Neural progenitor cell (in vitro differentiated cells): ENCODE results near the gene ORC4. TPM values are rescaled to one million over a fixed set of nuclear protein-coding genes. Genes with fewer than 3 reads are reported as not detected.

Experiments used
- DNase-seq: peaks from one replicate; pipeline ENCODE4 v3.0.0-alpha.2; 2016; ENCODE audit warnings: low spot score
- H2AFZ ChIP-seq: fragments of 200-600 bp; sonication (generic); replicated peaks from 2 replicates; pipeline ENCODE4 v1.6.1; 2016; ENCODE audit warnings: antibody characterized with exemption
- H3F3A ChIP-seq: fragments of 200-600 bp; sonication (generic); 2 replicates; pipeline ENCODE4 v1.6.1; 2016; ENCODE audit warnings: antibody characterized with exemption, low read depth
- H3K27ac ChIP-seq: fragments of 200-600 bp; sonication (generic); 2 replicates; pipeline ENCODE4 v1.5.1; 2016; ENCODE audit warnings: mild to moderate bottlenecking
- H3K27me3 ChIP-seq: fragments of 200-600 bp; sonication (generic); 2 replicates; pipeline ENCODE4 v1.6.1; 2016; ENCODE audit warnings: mild to moderate bottlenecking, moderate library complexity
- H3K36me3 ChIP-seq: fragments of 200-600 bp; sonication (generic); 2 replicates; pipeline ENCODE4 v1.5.1; 2016
- H3K4me1 ChIP-seq: fragments of 200-600 bp; sonication (generic); 2 replicates; pipeline ENCODE4 v1.6.1; 2016; ENCODE audit warnings: mixed run types
- H3K4me2 ChIP-seq: fragments of 200-600 bp; sonication (generic); 2 replicates; pipeline ENCODE4 v1.6.1; 2016
- H3K4me3 ChIP-seq: fragments of 200-600 bp; sonication (generic); 2 replicates; pipeline ENCODE4 v1.5.1; 2016
- H3K79me2 ChIP-seq: fragments of 200-600 bp; sonication (generic); 2 replicates; pipeline ENCODE4 v1.6.1; 2016; ENCODE audit warnings: low read depth
- H3K9ac ChIP-seq: fragments of 200-600 bp; sonication (generic); 2 replicates; pipeline ENCODE4 v1.6.1; 2016
- H3K9me3 ChIP-seq: fragments of 200-600 bp; sonication (generic); 2 replicates; pipeline ENCODE4 v1.5.1; 2016; ENCODE audit warnings: low read depth
- H4K20me1 ChIP-seq: fragments of 200-600 bp; sonication (generic); 2 replicates; pipeline ENCODE4 v1.6.1; 2016; ENCODE audit warnings: low read depth
- H3K27ac Mint-ChIP-seq: 3 replicates; pipeline ENCODE4 v1.8.0; 2021; ENCODE audit warnings: mixed read lengths
- H3K27me3 Mint-ChIP-seq: 2 replicates; pipeline ENCODE4 v1.8.0; 2022; ENCODE audit warnings: low read depth, mild to moderate bottlenecking, inconsistent platforms, moderate library complexity, mixed read lengths; ENCODE audit not compliant: insufficient read depth
- H3K36me3 Mint-ChIP-seq: 3 replicates; pipeline ENCODE4 v1.8.0; 2021; ENCODE audit warnings: mixed read lengths
- H3K4me1 Mint-ChIP-seq: 3 replicates; pipeline ENCODE4 v1.8.0; 2021; ENCODE audit warnings: mixed read lengths
- H3K4me3 Mint-ChIP-seq: 3 replicates; pipeline ENCODE4 v1.8.0; 2021; ENCODE audit warnings: mild to moderate bottlenecking, moderate library complexity, mixed read lengths
- H3K9me3 Mint-ChIP-seq: 3 replicates; pipeline ENCODE4 v1.8.0; 2020; ENCODE audit warnings: mixed read lengths
- EZH2 ChIP-seq: fragments of 200-600 bp; sonication (generic); IDR thresholded peaks from 2 replicates; pipeline ENCODE4 v1.6.1; 2017; ENCODE audit warnings: antibody characterized with exemption, mild to moderate bottlenecking, moderate library complexity
- EZH2phosphoT487 ChIP-seq: fragments of 200-600 bp; sonication (generic); IDR thresholded peaks from 2 replicates; pipeline ENCODE4 v1.6.1; 2017; ENCODE audit warnings: antibody characterized with exemption
- total RNA-seq: library from RNA; depleted of rRNA; stranded (reverse); fragments of >200 nt; gene quantifications from 2 replicates; pipeline ENCODE4 v1.2.3, GENCODE V29; 2015; ENCODE audit warnings: low replicate concordance
- TF ChIP-seq, protein P1 (sequence below): fragments of 200-600 bp; sonication (generic); IDR thresholded peaks from 2 replicates; pipeline ENCODE4 v1.5.1; 2017; ENCODE audit warnings: antibody characterized with exemption, mild to moderate bottlenecking

Gene ORC4
- total RNA-seq, 1 donor from 2014 or later, result 314 TPM

DNA sequence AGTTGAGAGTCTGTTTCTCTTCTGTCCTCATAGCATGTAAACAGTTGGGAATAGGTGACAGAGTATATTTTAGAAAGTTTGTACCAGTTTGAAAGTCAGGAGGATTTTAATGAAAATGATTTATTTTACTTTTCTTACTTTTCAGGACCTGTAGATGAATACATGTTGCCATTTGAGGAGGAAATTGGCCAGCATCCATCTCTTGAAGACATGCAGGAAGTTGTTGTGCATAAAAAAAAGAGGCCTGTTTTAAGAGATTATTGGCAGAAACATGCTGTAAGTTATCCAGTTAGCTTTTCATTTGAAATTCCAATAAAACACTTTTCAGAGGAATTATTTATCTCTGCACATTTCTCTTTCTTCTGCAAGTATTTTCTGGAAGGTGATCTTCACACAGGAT, 94.7 kb downstream of the ORC4 start:
- Mint-ChIP-seq H3K4me1 (no peaks in the 10 kb centered on the region), H3K27ac (no peak overlapping the region), H3K9me3 (no peaks in the 10 kb centered on the region), H3K36me3 (peaks cover 13% of the 10 kb centered on the region), H3K27me3 (no peaks in the 10 kb centered on the region), H3K4me3 (no peak overlapping the region)
- H3K79me2 ChIP-seq, result no peaks in the 10 kb centered on the region
- no peak overlapping the region for H3K4me3 ChIP-seq
- no peaks in the 10 kb centered on the region for H3K27me3 ChIP-seq
- no peak overlapping the region for H2AFZ ChIP-seq
- no peak for DNase-seq
- no peaks in the 10 kb centered on the region for H4K20me1 ChIP-seq
- no peaks in the 10 kb centered on the region for H3K9me3 ChIP-seq
- H3F3A ChIP-seq, result peaks cover 14% of the 10 kb centered on the region
- no peaks in the 10 kb centered on the region for H3K4me1 ChIP-seq
- TF ChIP-seq, protein P1, sequence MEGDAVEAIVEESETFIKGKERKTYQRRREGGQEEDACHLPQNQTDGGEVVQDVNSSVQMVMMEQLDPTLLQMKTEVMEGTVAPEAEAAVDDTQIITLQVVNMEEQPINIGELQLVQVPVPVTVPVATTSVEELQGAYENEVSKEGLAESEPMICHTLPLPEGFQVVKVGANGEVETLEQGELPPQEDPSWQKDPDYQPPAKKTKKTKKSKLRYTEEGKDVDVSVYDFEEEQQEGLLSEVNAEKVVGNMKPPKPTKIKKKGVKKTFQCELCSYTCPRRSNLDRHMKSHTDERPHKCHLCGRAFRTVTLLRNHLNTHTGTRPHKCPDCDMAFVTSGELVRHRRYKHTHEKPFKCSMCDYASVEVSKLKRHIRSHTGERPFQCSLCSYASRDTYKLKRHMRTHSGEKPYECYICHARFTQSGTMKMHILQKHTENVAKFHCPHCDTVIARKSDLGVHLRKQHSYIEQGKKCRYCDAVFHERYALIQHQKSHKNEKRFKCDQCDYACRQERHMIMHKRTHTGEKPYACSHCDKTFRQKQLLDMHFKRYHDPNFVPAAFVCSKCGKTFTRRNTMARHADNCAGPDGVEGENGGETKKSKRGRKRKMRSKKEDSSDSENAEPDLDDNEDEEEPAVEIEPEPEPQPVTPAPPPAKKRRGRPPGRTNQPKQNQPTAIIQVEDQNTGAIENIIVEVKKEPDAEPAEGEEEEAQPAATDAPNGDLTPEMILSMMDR, result no peak
- TF ChIP-seq EZH2phosphoT487 (no peak), EZH2 (no peak)
- H3K27ac ChIP-seq, result no peak overlapping the region
- no peak overlapping the region for H3K4me2 ChIP-seq
- no peak overlapping the region for H3K9ac ChIP-seq
- no peaks in the 10 kb centered on the region for H3K36me3 ChIP-seq

DNA sequence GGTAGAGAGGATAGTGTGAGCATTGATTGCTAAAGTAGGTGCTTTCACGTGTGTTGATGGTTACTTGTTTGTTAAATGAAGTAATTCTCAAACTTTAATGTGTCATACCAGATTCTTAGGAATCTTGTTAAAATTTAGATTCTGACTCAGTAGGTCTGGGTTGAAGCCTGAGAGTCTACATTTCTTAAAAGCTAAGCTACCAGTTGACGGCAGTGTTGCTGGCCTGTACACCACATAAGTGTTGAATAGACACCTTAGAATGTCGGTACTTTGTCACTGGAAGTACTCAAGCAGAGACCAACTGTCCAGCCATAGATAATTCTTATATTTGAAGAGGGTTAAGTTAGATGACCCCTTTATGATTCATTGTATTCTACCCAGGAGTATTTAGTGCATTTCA, 95.9 kb downstream of the ORC4 start:
- Mint-ChIP-seq H3K27me3 (no peaks in the 10 kb centered on the region), H3K36me3 (peaks cover 16% of the 10 kb centered on the region), H3K27ac (no peak overlapping the region), H3K4me1 (no peaks in the 10 kb centered on the region), H3K9me3 (no peaks in the 10 kb centered on the region), H3K4me3 (no peak overlapping the region)
- Histone ChIP-seq H3K79me2 (no peaks in the 10 kb centered on the region), H3K27ac (no peak overlapping the region), H3K9me3 (no peaks in the 10 kb centered on the region), H3K4me3 (no peak overlapping the region), H3K27me3 (no peaks in the 10 kb centered on the region), H3K9ac (no peak overlapping the region), H3K36me3 (no peaks in the 10 kb centered on the region), H4K20me1 (no peaks in the 10 kb centered on the region), H3K4me1 (no peaks in the 10 kb centered on the region), H3F3A (peaks cover 9% of the 10 kb centered on the region), H3K4me2 (no peak overlapping the region), H2AFZ (no peak overlapping the region)
- no peak for DNase-seq
- TF ChIP-seq EZH2phosphoT487 (no peak), EZH2 (no peak)
- TF ChIP-seq, protein P1, result no peak

DNA sequence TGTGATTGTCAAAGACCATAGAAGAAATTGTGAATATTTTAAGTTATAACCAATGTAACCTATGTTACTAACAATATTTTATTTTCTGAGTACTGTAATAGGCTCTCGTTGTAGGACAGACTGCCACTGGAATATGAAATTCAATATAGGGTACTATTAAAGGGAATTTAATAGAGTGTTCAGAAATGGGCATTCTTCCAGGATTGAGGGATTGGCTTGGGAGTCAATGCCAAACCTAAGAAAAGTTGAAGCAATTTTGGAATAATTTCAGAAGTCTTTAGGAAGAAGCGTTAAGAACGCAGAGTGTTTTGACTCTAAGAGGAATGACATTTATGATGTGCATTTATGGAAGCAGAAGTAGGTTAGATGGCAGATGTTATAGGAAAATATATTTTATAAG, 96.7 kb downstream of the ORC4 start:
- Histone ChIP-seq H3K27me3 (no peaks in the 10 kb centered on the region), H3K9ac (no peak overlapping the region), H3K79me2 (no peaks in the 10 kb centered on the region), H3K4me3 (no peak overlapping the region), H4K20me1 (no peaks in the 10 kb centered on the region), H3K4me2 (no peak overlapping the region), H3K9me3 (no peaks in the 10 kb centered on the region), H3K36me3 (no peaks in the 10 kb centered on the region), H3F3A (peaks cover 8% of the 10 kb centered on the region), H3K27ac (no peak overlapping the region), H3K4me1 (no peaks in the 10 kb centered on the region), H2AFZ (no peak overlapping the region)
- TF ChIP-seq EZH2 (no peak), EZH2phosphoT487 (no peak)
- TF ChIP-seq, protein P1, result no peak
- no peak overlapping the region for H3K4me3 Mint-ChIP-seq
- no peaks in the 10 kb centered on the region for H3K4me1 Mint-ChIP-seq
- no peak overlapping the region for H3K27ac Mint-ChIP-seq
- peaks cover 16% of the 10 kb centered on the region for H3K36me3 Mint-ChIP-seq
- no peak for DNase-seq
- H3K9me3 Mint-ChIP-seq, result no peaks in the 10 kb centered on the region
- no peaks in the 10 kb centered on the region for H3K27me3 Mint-ChIP-seq

DNA sequence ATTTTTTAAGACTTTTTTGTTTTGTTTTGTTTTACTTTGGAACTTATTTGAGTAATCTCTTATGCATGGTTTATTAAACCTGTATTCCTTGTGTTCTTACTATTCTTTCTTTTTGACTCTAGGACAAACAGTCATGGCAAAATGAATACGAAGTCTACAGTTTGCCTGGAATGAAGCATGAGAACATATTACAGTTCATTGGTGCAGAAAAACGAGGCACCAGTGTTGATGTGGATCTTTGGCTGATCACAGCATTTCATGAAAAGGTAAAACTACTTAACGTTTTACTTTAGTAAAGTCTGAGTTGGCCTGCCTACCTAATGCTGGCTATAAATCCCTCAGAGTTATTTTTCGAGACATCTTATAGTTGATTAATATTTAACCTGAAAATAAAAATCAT, 103.4 kb downstream of the ORC4 start:
- no peaks in the 10 kb centered on the region for H3K9me3 Mint-ChIP-seq
- H3K36me3 Mint-ChIP-seq, result peaks cover 5% of the 10 kb centered on the region
- Histone ChIP-seq H3K27me3 (no peaks in the 10 kb centered on the region), H3K4me3 (no peak overlapping the region), H3K9ac (no peak overlapping the region), H3F3A (peaks cover 4% of the 10 kb centered on the region), H3K27ac (no peak overlapping the region), H3K79me2 (no peaks in the 10 kb centered on the region), H3K36me3 (no peaks in the 10 kb centered on the region), H3K4me1 (peaks cover 9% of the 10 kb centered on the region), H4K20me1 (no peaks in the 10 kb centered on the region), H3K9me3 (no peaks in the 10 kb centered on the region), H2AFZ (no peak overlapping the region), H3K4me2 (no peak overlapping the region)
- TF ChIP-seq EZH2phosphoT487 (no peak), EZH2 (no peak)
- TF ChIP-seq, protein P1, result no peak
- H3K4me3 Mint-ChIP-seq, result no peak overlapping the region
- no peak overlapping the region for H3K27ac Mint-ChIP-seq
- no peaks in the 10 kb centered on the region for H3K27me3 Mint-ChIP-seq
- peaks cover 7% of the 10 kb centered on the region for H3K4me1 Mint-ChIP-seq
- DNase-seq, result no peak
